Measurements from ENCODE around the gene MRPL58.
"Not testable (repeated sequence)": the region's sequence is repeated elsewhere in the genome, so short reads cannot be mapped to it uniquely, and the experiment has no call there.

MRPL58 gene

DNA sequence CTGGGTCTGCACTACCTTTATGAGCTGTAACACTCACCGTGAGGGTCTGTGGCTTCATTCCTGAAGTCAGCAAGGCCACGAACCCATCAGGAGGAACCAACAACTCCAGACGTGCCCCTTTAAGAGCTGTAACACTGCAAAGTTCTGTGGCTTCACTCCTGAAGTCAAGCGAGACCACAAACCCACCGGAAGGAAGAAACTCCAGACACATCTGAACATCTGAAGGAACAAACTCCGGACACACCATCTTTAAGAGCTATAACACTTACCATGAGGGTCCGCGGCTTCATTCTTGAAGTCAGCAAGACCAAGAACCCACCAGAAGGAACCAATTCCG lies 12.9 kb downstream of the MRPL58 start:
- not testable (repeated sequence) for H3K27me3 ChIP-seq (ENCODE audit: control insufficient read depth, insufficient read depth, low read length); H3K9me3 ChIP-seq (ENCODE audit: control insufficient read depth, insufficient read depth, low read length); H3K4me1 ChIP-seq (ENCODE audit: control insufficient read depth, insufficient read depth, low read length); H3K4me3 ChIP-seq (ENCODE audit: low read depth, low read length); H3K9ac ChIP-seq (ENCODE audit: low read depth, low read length)
- H3K36me3 ChIP-seq (ENCODE audit: control insufficient read depth, insufficient read depth, low read length) = peaks cover 12% of the 10 kb centered on the region

DNA sequence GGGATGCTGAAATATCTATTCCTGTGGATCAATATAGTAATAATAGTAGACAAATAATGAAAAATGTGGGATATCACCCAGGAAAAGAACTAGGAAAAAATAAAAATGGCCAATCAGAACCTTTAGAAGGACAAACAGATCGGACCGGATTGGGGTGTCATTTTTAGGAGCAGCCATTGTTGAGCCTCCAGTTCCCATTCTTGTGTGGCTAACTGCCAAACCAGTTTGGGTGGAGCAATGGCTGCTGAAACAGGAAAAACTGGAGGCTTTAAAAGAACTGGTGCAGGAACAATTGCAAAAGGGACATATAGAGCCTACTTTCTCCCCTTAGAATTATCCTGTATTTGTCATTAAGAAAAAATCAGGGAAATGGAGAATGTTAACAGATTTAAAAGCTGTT lies 14.2 kb downstream of the MRPL58 start:
- not testable (repeated sequence) for H3K9me3 ChIP-seq (ENCODE audit: control insufficient read depth, insufficient read depth, low read length); H3K4me3 ChIP-seq (ENCODE audit: low read depth, low read length); H3K9ac ChIP-seq (ENCODE audit: low read depth, low read length); H3K36me3 ChIP-seq (ENCODE audit: control insufficient read depth, insufficient read depth, low read length); H3K27me3 ChIP-seq (ENCODE audit: control insufficient read depth, insufficient read depth, low read length); H3K4me1 ChIP-seq (ENCODE audit: control insufficient read depth, insufficient read depth, low read length)

DNA sequence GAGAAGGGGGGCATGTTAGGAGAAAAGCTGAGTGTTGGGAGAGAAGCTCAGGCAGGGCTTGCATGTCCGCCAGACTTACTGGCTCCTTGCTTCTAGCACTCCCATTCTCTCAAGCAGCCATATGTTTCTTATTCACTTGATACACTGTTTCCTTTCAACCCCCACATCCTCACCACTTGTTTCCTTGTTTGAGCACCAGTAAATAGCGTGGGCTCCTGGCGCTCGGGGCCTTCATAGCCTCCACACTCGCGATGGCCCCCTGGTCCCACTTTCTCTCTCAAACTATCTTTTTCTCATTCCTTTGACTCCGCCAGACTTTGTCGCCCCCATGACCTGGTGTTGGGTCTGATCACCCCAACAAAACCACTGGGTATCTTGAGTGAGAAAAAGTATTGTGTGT lies 17.7 kb downstream of the MRPL58 start:
- Histone ChIP-seq H3K27me3 (ENCODE audit: control insufficient read depth, insufficient read depth, low read length) (peaks cover 2% of the 10 kb centered on the region), H3K9ac (ENCODE audit: low read depth, low read length) (no peak overlapping the region), H3K4me3 (ENCODE audit: low read depth, low read length) (no peak overlapping the region), H3K36me3 (ENCODE audit: control insufficient read depth, insufficient read depth, low read length) (no peaks in the 10 kb centered on the region), H3K4me1 (ENCODE audit: control insufficient read depth, insufficient read depth, low read length) (no peaks in the 10 kb centered on the region), H3K9me3 (ENCODE audit: control insufficient read depth, insufficient read depth, low read length) (no peaks in the 10 kb centered on the region)

GRCh38 chr17:75031972-75032719 lies 19.7 kb downstream of the MRPL58 start:
- Histone ChIP-seq H3K36me3 (ENCODE audit: control insufficient read depth, insufficient read depth, low read length) (no peaks in the 10 kb centered on the region), H3K9ac (ENCODE audit: low read depth, low read length) (no peak overlapping the region), H3K27me3 (ENCODE audit: control insufficient read depth, insufficient read depth, low read length) (peaks cover 2% of the 10 kb centered on the region), H3K4me1 (ENCODE audit: control insufficient read depth, insufficient read depth, low read length) (no peaks in the 10 kb centered on the region), H3K9me3 (ENCODE audit: control insufficient read depth, insufficient read depth, low read length) (no peaks in the 10 kb centered on the region), H3K4me3 (ENCODE audit: low read depth, low read length) (no peak overlapping the region)

- no peaks in the 10 kb centered on the region for H3K9me3 ChIP-seq (ENCODE audit: control insufficient read depth, insufficient read depth, low read length)
- no peaks in the 10 kb centered on the region for H3K4me1 ChIP-seq (ENCODE audit: control insufficient read depth, insufficient read depth, low read length)
- no peak overlapping the region for H3K9ac ChIP-seq (ENCODE audit: low read depth, low read length)
- H3K27me3 ChIP-seq (ENCODE audit: control insufficient read depth, insufficient read depth, low read length) = peaks cover 2% of the 10 kb centered on the region
- H3K36me3 ChIP-seq (ENCODE audit: control insufficient read depth, insufficient read depth, low read length) = no peaks in the 10 kb centered on the region
- H3K4me3 ChIP-seq (ENCODE audit: low read depth, low read length) = peak overlapping the region; percentile 86
Measured at GRCh38 chr17:75032720-75033280, 20.3 kb downstream of the MRPL58 start.

- peak overlapping the region; percentile 68 for H3K9ac ChIP-seq (ENCODE audit: low read depth, low read length)
- no peaks in the 10 kb centered on the region for H3K4me1 ChIP-seq (ENCODE audit: control insufficient read depth, insufficient read depth, low read length)
- peaks cover 2% of the 10 kb centered on the region for H3K27me3 ChIP-seq (ENCODE audit: control insufficient read depth, insufficient read depth, low read length)
- peak overlapping the region; percentile 86 for H3K4me3 ChIP-seq (ENCODE audit: low read depth, low read length)
- H3K9me3 ChIP-seq (ENCODE audit: control insufficient read depth, insufficient read depth, low read length) = no peaks in the 10 kb centered on the region
- peaks cover 5% of the 10 kb centered on the region for H3K36me3 ChIP-seq (ENCODE audit: control insufficient read depth, insufficient read depth, low read length)
Measured at GRCh38 chr17:75033346-75034235, 21.1 kb downstream of the MRPL58 start.

DNA sequence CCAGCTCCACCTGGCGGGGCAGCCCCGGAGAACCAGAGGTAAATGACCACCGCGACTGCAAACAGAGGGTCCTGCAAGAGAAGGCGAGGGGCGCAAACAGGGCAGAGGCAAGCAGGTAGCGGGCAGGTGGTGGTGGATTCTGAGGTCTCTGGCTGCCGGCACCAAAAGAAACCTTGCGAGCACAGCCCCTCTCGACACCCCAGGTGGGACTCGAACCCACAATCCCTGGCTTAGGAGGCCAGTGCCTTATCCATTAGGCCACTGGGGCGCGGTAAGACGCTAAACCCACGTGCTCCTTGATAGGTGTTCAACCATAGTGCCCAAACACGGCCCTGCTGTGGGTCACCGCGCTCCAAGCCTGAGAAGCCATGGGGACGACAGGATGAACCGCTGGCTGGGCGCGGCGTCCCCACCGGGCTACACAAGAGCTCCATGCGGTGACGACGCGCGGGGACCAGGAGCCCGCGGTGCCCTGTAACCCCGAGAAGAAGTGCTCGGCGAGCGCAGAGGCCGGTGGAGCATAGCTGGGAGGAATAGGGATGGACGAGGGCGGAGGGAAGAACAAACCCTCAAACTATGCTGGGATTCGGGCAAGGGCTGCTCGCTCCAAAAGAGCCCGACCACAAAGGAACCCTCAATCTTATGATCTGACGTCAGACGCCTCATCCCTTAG lies 21.9 kb downstream of the MRPL58 start:
- Histone ChIP-seq H3K36me3 (ENCODE audit: control insufficient read depth, insufficient read depth, low read length) (peaks cover 6% of the 10 kb centered on the region), H3K9me3 (ENCODE audit: control insufficient read depth, insufficient read depth, low read length) (no peaks in the 10 kb centered on the region), H3K4me1 (ENCODE audit: control insufficient read depth, insufficient read depth, low read length) (no peaks in the 10 kb centered on the region), H3K9ac (ENCODE audit: low read depth, low read length) (peak overlapping the region; percentile 97), H3K27me3 (ENCODE audit: control insufficient read depth, insufficient read depth, low read length) (peaks cover 2% of the 10 kb centered on the region), H3K4me3 (ENCODE audit: low read depth, low read length) (peak overlapping the region; percentile 86)

DNA sequence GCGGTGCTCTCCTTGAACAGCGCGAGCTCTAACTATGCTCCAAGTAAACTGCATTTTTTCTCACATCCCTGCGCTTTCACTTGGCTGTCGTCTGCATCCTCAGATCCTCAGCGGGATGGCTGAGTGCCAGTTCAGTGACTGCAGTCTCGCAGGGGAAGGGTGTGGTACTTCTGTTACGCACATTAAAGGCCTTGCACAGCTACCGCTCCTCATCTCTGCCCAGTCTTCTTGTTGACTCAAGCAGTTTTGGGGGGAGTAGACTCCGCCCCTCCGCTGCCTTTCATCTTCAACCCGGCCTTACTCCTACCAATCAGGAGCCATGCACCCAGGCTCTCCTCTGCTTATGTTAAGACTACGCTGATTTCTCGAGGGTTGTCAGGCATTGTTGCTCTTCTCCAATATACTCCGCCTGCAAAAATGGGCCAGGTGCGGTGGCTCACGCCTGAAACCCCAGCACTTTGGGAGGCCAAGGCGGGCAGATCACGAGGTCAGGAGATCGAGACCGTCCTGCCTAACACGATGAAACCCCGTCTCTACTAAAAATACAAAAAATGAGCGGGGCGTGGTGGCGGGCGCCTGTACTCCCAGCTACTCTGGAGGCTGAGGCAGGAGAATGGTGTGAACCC lies 24.3 kb downstream of the MRPL58 start:
- peaks cover 26% of the 10 kb centered on the region for H3K36me3 ChIP-seq (ENCODE audit: control insufficient read depth, insufficient read depth, low read length)
- no peaks in the 10 kb centered on the region for H3K9me3 ChIP-seq (ENCODE audit: control insufficient read depth, insufficient read depth, low read length)
- H3K9ac ChIP-seq (ENCODE audit: low read depth, low read length) = peak overlapping the region; percentile 8
- H3K4me1 ChIP-seq (ENCODE audit: control insufficient read depth, insufficient read depth, low read length) = peaks cover 2% of the 10 kb centered on the region
- H3K4me3 ChIP-seq (ENCODE audit: low read depth, low read length) = no peak overlapping the region
- H3K27me3 ChIP-seq (ENCODE audit: control insufficient read depth, insufficient read depth, low read length) = peaks cover 2% of the 10 kb centered on the region

DNA sequence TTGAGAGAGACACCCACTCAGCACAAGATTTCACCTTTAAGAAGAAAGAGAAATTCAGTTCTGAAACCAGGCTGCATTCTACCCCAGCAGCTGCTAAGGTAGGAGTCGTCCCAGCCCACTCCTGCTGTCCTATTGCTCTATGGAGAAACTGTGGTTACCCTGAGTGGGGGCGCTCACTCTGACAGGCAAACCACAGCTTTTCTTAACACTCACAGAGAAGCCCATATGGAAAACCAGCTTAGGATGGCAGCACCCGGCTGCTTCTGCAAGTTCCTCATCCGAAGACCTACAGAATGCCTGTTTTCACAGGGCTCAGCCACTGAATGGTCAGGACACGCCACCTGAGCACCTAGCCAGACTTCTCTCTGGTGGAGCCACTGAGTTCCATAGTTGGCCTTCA lies 26.8 kb downstream of the MRPL58 start:
- peaks cover 12% of the 10 kb centered on the region for H3K4me1 ChIP-seq (ENCODE audit: control insufficient read depth, insufficient read depth, low read length)
- peaks cover 31% of the 10 kb centered on the region for H3K36me3 ChIP-seq (ENCODE audit: control insufficient read depth, insufficient read depth, low read length)
- no peaks in the 10 kb centered on the region for H3K9me3 ChIP-seq (ENCODE audit: control insufficient read depth, insufficient read depth, low read length)

DNA sequence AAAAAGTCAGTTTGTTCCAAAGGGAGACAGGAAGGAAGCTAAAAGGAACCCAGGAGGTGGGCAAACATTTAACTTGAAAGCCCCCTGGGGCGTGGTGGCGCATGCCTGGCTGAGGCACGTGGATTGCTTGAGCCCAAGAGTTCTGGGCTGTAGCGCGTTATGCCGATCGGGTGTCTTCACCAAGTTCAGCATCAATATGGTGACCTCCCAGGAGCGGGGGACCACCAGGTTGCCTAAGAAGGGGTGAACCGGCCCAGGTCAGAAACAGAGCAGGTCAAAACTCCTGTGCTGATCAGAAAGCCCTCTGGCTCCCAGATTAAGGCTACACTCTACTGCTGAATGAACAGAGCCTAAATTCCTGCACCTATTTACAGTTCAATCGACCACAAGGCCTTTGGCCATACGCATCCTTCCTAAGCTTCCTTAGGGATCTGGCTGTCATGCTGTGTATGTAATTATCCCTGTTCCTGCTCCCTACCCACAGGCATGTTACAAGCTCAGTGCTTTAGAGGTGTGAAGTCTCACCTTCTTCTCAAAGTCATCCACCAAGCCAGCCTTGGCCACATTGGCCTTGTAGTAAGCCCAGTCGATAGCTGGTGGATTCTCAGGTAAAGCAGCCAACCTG lies 29.3 kb downstream of the MRPL58 start:
- Histone ChIP-seq H3K36me3 (ENCODE audit: control insufficient read depth, insufficient read depth, low read length) (peaks cover 31% of the 10 kb centered on the region), H3K27me3 (ENCODE audit: control insufficient read depth, insufficient read depth, low read length) (no peaks in the 10 kb centered on the region), H3K4me3 (ENCODE audit: low read depth, low read length) (no peak overlapping the region), H3K9me3 (ENCODE audit: control insufficient read depth, insufficient read depth, low read length) (no peaks in the 10 kb centered on the region), H3K4me1 (ENCODE audit: control insufficient read depth, insufficient read depth, low read length) (peaks cover 15% of the 10 kb centered on the region), H3K9ac (ENCODE audit: low read depth, low read length) (no peak overlapping the region)

More for the DNA sequence above, 26.8 kb downstream of the MRPL58 start:
- no peak overlapping the region for H3K4me3 ChIP-seq (ENCODE audit: low read depth, low read length)
- H3K27me3 ChIP-seq (ENCODE audit: control insufficient read depth, insufficient read depth, low read length) = no peaks in the 10 kb centered on the region
- no peak overlapping the region for H3K9ac ChIP-seq (ENCODE audit: low read depth, low read length)

GRCh38 chr17:75043789-75044188 lies 31.3 kb downstream of the MRPL58 start:
- not testable (repeated sequence) for H3K4me3 ChIP-seq (ENCODE audit: low read depth, low read length); H3K27me3 ChIP-seq (ENCODE audit: control insufficient read depth, insufficient read depth, low read length); H3K9ac ChIP-seq (ENCODE audit: low read depth, low read length); H3K9me3 ChIP-seq (ENCODE audit: control insufficient read depth, insufficient read depth, low read length)
- Histone ChIP-seq H3K36me3 (ENCODE audit: control insufficient read depth, insufficient read depth, low read length) (peaks cover 25% of the 10 kb centered on the region), H3K4me1 (ENCODE audit: control insufficient read depth, insufficient read depth, low read length) (peaks cover 17% of the 10 kb centered on the region)
